B cell (primary cell): ENCODE measurements around the gene TFPI2. TPM values are rescaled to one million over a fixed set of nuclear protein-coding genes. Genes with fewer than 3 reads are reported as not detected.

Experiments
- ATAC-seq: fragments of 200-7000 bp; cut with Tn5 transposase; one replicate; pipeline ENCODE4 v1.10.0; 2021; ENCODE audit warnings: low read depth, mild to moderate bottlenecking, moderate number of reproducible peaks, moderate library complexity
- CTCF ChIA-PET: fragments of 350-600 bp; sonication (Branson Sonifier 250); formaldehyde crosslinking; loops from one replicate; lab custom pipeline; 2021; ENCODE audit warnings: antibody characterized with exemption, inconsistent platforms; lab: Charles Lee
- POLR2A ChIA-PET: fragments of 350-600 bp; sonication (Branson Sonifier 250); formaldehyde crosslinking; loops from one replicate; lab custom pipeline; 2021; ENCODE audit warnings: antibody characterized with exemption; lab: Charles Lee
- DNase-seq: peaks from one replicate; pipeline ENCODE4 v3.0.0; 2013
- H2AFZ ChIP-seq: 2 replicates; pipeline ENCODE4 v1.6.1; 2012; ENCODE audit warnings: mild to moderate bottlenecking, low read depth, low read length; ENCODE audit not compliant: insufficient read depth, poor library complexity, severe bottlenecking
- H3K27ac ChIP-seq, 2 donors: 1 replicate in 1 of 2; 2 replicates in 1 of 2; pipeline ENCODE4 v1.5.1; 2012 to 2013; ENCODE audit warnings: low read length in 2 of 2, mild to moderate bottlenecking in 2 of 2, moderate library complexity in 1 of 2
- H3K27me3 ChIP-seq, 4 experiments: fragments of 200-600 bp in 1 of 4; sonication (generic) in 1 of 4; replicated peaks in 1 of 4; 1 replicate in 2 of 4; 2 replicates in 2 of 4; pipeline versions ENCODE4 v1.6.1 to v1.7.0; 2013 to 2016; ENCODE audit warnings: low read length in 3 of 4, mild to moderate bottlenecking in 2 of 4, mixed read lengths in 1 of 4, moderate library complexity in 1 of 4; ENCODE audit not compliant: insufficient read depth in 4 of 4, control insufficient read depth in 3 of 4; ENCODE audit errors: control extremely low read depth in 1 of 4
- H3K36me3 ChIP-seq, 2 experiments: replicated peaks in 1 of 2; 1 replicate in 1 of 2; 2 replicates in 1 of 2; pipeline versions ENCODE4 v1.6.1 to v1.7.1; 2013; ENCODE audit warnings: low read length in 1 of 2; ENCODE audit not compliant: insufficient read depth in 2 of 2, control insufficient read depth in 1 of 2; ENCODE audit errors: control extremely low read depth in 1 of 2, extremely low read depth in 1 of 2
- H3K4me1 ChIP-seq, 2 donors: fragments of 200-600 bp in 1 of 2; sonication (generic) in 1 of 2; 1 replicate in 1 of 2; 2 replicates in 1 of 2; pipeline versions ENCODE4 v1.5.1 to v1.6.1; 2013 to 2017; ENCODE audit warnings: low read length in 2 of 2; ENCODE audit not compliant: control insufficient read depth in 2 of 2, insufficient read depth in 2 of 2
- H3K4me2 ChIP-seq: replicated peaks from 2 replicates; pipeline ENCODE3; 2012; ENCODE audit warnings: mild to moderate bottlenecking, low read depth, low read length; ENCODE audit not compliant: poor library complexity, severe bottlenecking
- H3K4me3 ChIP-seq, 5 experiments: fragments of 200-600 bp in 1 of 5; sonication (generic) in 1 of 5; 1 replicate in 3 of 5; 2 replicates in 2 of 5; pipeline versions ENCODE4 v1.5.1 to v1.7.0; 2011 to 2016; ENCODE audit warnings: low read length in 4 of 5, mild to moderate bottlenecking in 4 of 5, low read depth in 2 of 5, control low read depth in 1 of 5, moderate library complexity in 1 of 5; ENCODE audit not compliant: insufficient read depth in 1 of 5; ENCODE audit errors: control extremely low read depth in 1 of 5, extremely low read depth in 1 of 5
- H3K79me2 ChIP-seq: fragments of 200-600 bp; sonication (generic); one replicate; pipeline ENCODE4 v1.6.0; 2016; ENCODE audit warnings: low read length; ENCODE audit not compliant: control insufficient read depth, insufficient read depth
- H3K9ac ChIP-seq: fragments of 200-600 bp; sonication (generic); 2 replicates; pipeline ENCODE4 v1.6.1; 2017; ENCODE audit warnings: mild to moderate bottlenecking, low read length, moderate library complexity
- H3K9me3 ChIP-seq, 3 donors: one replicate each; pipeline versions ENCODE4 v1.6.1 to v1.7.1; 2013; ENCODE audit warnings: low read length in 2 of 3; ENCODE audit not compliant: control insufficient read depth in 2 of 3, insufficient read depth in 1 of 3; ENCODE audit errors: control extremely low read depth in 1 of 3
- H4K20me1 ChIP-seq: 2 replicates; pipeline ENCODE4 v1.6.0; 2012; ENCODE audit warnings: mild to moderate bottlenecking, low read length; ENCODE audit not compliant: insufficient read depth, control insufficient read depth, poor library complexity, severe bottlenecking
- H3K27ac Mint-ChIP-seq: one replicate; pipeline ENCODE4 v1.8.0; 2021; ENCODE audit warnings: mixed read lengths
- H3K27me3 Mint-ChIP-seq: one replicate; pipeline ENCODE4 v1.8.0; 2021; ENCODE audit warnings: mixed read lengths
- H3K4me1 Mint-ChIP-seq: one replicate; pipeline ENCODE4 v1.8.0; 2021; ENCODE audit warnings: mixed read lengths
- H3K4me3 Mint-ChIP-seq: one replicate; pipeline ENCODE4 v1.8.0; 2021; ENCODE audit warnings: mixed read lengths
- H3K9me3 Mint-ChIP-seq: one replicate; pipeline ENCODE4 v1.8.0; 2022; ENCODE audit warnings: mixed read lengths; ENCODE audit not compliant: insufficient read depth
- EZH2 ChIP-seq: IDR thresholded peaks from 2 replicates; pipeline ENCODE4 v1.6.1; 2012; ENCODE audit warnings: borderline replicate concordance, low read depth, mild to moderate bottlenecking, moderate library complexity, low read length; ENCODE audit not compliant: insufficient read depth, poor library complexity, severe bottlenecking
- WGBS: methylation state at CpG from one replicate; pipeline ENCODE4 v1.1.5; 2013; ENCODE audit warnings: missing lambda C conversion rate; ENCODE audit not compliant: insufficient coverage; 5-methylcytosine and 5-hydroxymethylcytosine counted together
- intact Hi-C: fragments of 100-400 bp; cut with micrococcal nuclease; formaldehyde crosslinking; loops from one replicate; pipeline ENCODE4 v1.10.0; 2022
- polyA plus RNA-seq: library from polyadenylated mRNA; depleted of rRNA; stranded (reverse); fragments of >200 nt; gene quantifications from 2 replicates; pipeline ENCODE4 v1.2.3, GENCODE V29; 2012
- total RNA-seq, 2 donors: library from RNA; stranded (reverse); fragments of 120-200 nt in 1 of 2; gene quantifications; 1 replicate in 1 of 2; 2 replicates in 1 of 2; pipeline versions ENCODE4 v1.2.3 to v1.2.4, GENCODE V29; 2013 to 2022
- TF ChIP-seq, protein P1 (sequence below): fragments of 200-600 bp; IDR thresholded peaks from one replicate; pipeline ENCODE4 v1.8.0; 2022; ENCODE audit warnings: antibody characterized with exemption, mild to moderate bottlenecking

TFPI2 gene
- total and polyA plus RNA-seq, 2 donors (not counting 1 experiment from before 2014, with no cell fraction given) = 0.21 to 0.96 TPM

DNA sequence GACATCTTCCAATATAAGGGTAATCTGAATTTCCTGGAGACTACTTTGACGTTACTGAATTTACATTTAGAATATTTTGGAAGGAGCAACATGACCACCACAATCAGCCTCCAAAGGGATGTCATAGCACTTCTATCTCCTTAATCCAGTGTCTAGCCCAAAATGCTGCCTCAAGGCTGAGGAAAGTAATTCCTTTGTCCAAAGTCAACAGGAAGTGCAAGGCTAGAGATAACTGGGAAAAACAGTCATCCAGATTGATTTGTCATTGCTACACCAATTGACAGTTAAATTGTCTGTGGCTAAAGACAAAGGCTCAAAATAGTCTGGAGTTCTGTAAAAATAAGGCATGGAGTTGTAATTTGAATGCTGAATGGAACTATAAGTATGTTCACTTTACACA, 3.9 kb upstream of the TFPI2 start:
- Histone ChIP-seq H4K20me1 (no peaks in the 10 kb centered on the region), H3K9me3 (peaks cover 0 to 10% (median 0%) of the 10 kb centered on the region in 3 donors), H2AFZ (no peak overlapping the region), H3K9ac (no peak overlapping the region), H3K27me3 (peaks cover 0 to 28% (median 16%) of the 10 kb centered on the region in 4 experiments), H3K4me2 (no peak overlapping the region), H3K4me3 (no peak overlapping the region), H3K4me1 (peaks cover 14% of the 10 kb centered on the region in 2 donors), H3K27ac (no peak overlapping the region), H3K79me2 (no peaks in the 10 kb centered on the region), H3K36me3 (no peaks in the 10 kb centered on the region)
- peaks cover 53% of the 10 kb centered on the region for H3K27me3 Mint-ChIP-seq
- H3K27ac Mint-ChIP-seq = no peak overlapping the region
- DNase-seq = no peak
- no peak overlapping the region for H3K4me3 Mint-ChIP-seq
- H3K4me1 Mint-ChIP-seq = peaks cover 15% of the 10 kb centered on the region
- WGBS = no CpG with 5 or more reads among the region's 1 CpG
- ChIA-PET POLR2A (no interaction called here), CTCF (interaction anchor here (0.9 kb wide), 1 partner anchor 8 kb away, joined by 4 read pairs; no protein-coding TSS in a partner anchor)
- no peaks in the 10 kb centered on the region for H3K9me3 Mint-ChIP-seq
- TF ChIP-seq, protein P1, sequence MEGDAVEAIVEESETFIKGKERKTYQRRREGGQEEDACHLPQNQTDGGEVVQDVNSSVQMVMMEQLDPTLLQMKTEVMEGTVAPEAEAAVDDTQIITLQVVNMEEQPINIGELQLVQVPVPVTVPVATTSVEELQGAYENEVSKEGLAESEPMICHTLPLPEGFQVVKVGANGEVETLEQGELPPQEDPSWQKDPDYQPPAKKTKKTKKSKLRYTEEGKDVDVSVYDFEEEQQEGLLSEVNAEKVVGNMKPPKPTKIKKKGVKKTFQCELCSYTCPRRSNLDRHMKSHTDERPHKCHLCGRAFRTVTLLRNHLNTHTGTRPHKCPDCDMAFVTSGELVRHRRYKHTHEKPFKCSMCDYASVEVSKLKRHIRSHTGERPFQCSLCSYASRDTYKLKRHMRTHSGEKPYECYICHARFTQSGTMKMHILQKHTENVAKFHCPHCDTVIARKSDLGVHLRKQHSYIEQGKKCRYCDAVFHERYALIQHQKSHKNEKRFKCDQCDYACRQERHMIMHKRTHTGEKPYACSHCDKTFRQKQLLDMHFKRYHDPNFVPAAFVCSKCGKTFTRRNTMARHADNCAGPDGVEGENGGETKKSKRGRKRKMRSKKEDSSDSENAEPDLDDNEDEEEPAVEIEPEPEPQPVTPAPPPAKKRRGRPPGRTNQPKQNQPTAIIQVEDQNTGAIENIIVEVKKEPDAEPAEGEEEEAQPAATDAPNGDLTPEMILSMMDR = no peak
- TF ChIP-seq EZH2 = no peak
- intact Hi-C loops = no loop called here
- no peak for ATAC-seq

DNA sequence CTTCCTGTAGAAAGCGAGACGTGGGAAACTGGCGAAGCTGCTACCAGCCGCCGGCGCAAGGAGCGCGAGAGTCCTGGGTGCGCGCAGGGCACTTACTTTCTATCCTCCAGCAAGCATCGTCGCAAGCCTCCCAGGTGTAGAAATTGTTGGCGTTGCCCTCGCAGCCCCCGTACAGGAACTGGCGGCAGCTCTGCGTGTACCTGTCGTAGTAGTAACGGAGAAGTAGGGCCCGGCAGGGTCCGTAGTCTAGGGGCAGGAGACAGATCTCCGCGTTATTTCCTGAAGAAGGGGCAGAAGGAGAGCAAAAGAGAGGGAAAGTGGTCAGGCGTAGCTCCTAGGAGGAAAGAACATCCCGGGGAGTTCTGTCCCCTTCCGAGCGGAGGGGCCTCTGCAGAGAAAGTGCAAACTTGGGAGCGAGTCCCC, 501 bp downstream of the TFPI2 start:
- H2AFZ ChIP-seq = peak overlapping the region; percentile 81
- DNase-seq = peak; percentile 35

More for the DNA sequence above, 501 bp downstream of the TFPI2 start:
- Mint-ChIP-seq H3K27ac (peak overlapping the region; percentile 53), H3K27me3 (peaks cover 63% of the 10 kb centered on the region), H3K4me3 (peak overlapping the region; percentile 94), H3K4me1 (peaks cover 15% of the 10 kb centered on the region), H3K9me3 (no peaks in the 10 kb centered on the region)
- ChIA-PET POLR2A (no interaction called here), CTCF (interaction anchor here (3.1 kb wide), 1 partner anchor 198 kb away, joined by 10 read pairs; no protein-coding TSS in a partner anchor)
- Histone ChIP-seq H3K4me1 (peaks cover 14% of the 10 kb centered on the region in 2 donors), H3K27me3 (peaks cover 0 to 34% (median 25%) of the 10 kb centered on the region in 4 experiments), H4K20me1 (no peaks in the 10 kb centered on the region), H3K27ac (no peak overlapping the region), H3K9ac (peak overlapping the region; percentile 67), H3K9me3 (peaks cover 0 to 10% (median 0%) of the 10 kb centered on the region in 3 donors), H3K79me2 (no peaks in the 10 kb centered on the region), H3K4me2 (peak overlapping the region; percentile 95), H3K4me3 (peak overlapping the region; percentile 31 to 79 (median 44)), H3K36me3 (no peaks in the 10 kb centered on the region)
- ATAC-seq = no peak
- TF ChIP-seq, protein P1 = no peak
- no peak for TF ChIP-seq EZH2
- 3% methylated on average over 24 of the region's 28 CpGs for WGBS
- intact Hi-C loops = no loop called here
